Stimulated activated naive CD8-positive, alpha-beta T cell treated with anti-CD3 and anti-CD28 coated beads, Interleukin-15, Interleukin-2, amounts not matched to agents 100 ng/mL and 50 ng/mL, for 24 hours (primary cell): ENCODE measurements around the gene BAMBI.

Source experiments
- H3K27ac Mint-ChIP-seq: one replicate; pipeline ENCODE4 v1.8.0; 2021; ENCODE audit warnings: mild to moderate bottlenecking, mixed read lengths
- H3K27me3 Mint-ChIP-seq: one replicate; pipeline ENCODE4 v1.8.0; 2021; ENCODE audit warnings: mixed read lengths
- H3K36me3 Mint-ChIP-seq: one replicate; pipeline ENCODE4 v1.8.0; 2021; ENCODE audit warnings: low read depth, mixed read lengths
- H3K4me1 Mint-ChIP-seq: one replicate; pipeline ENCODE4 v1.8.0; 2021; ENCODE audit warnings: low read depth, mixed read lengths
- H3K4me3 Mint-ChIP-seq: one replicate; pipeline ENCODE4 v1.8.0; 2021; ENCODE audit warnings: mild to moderate bottlenecking, mixed read lengths
- H3K9me3 Mint-ChIP-seq: one replicate; pipeline ENCODE4 v1.8.0; 2021; ENCODE audit warnings: mixed read lengths

BAMBI gene

GRCh38 chr10:28684157-28684985 is 7.0 kb downstream of the BAMBI start:
- Mint-ChIP-seq H3K4me1 (peaks cover 18% of the 10 kb centered on the region), H3K27me3 (peaks cover 57% of the 10 kb centered on the region), H3K4me3 (no peak overlapping the region), H3K36me3 (peaks cover 4% of the 10 kb centered on the region), H3K27ac (no peak overlapping the region), H3K9me3 (no peaks in the 10 kb centered on the region)

DNA sequence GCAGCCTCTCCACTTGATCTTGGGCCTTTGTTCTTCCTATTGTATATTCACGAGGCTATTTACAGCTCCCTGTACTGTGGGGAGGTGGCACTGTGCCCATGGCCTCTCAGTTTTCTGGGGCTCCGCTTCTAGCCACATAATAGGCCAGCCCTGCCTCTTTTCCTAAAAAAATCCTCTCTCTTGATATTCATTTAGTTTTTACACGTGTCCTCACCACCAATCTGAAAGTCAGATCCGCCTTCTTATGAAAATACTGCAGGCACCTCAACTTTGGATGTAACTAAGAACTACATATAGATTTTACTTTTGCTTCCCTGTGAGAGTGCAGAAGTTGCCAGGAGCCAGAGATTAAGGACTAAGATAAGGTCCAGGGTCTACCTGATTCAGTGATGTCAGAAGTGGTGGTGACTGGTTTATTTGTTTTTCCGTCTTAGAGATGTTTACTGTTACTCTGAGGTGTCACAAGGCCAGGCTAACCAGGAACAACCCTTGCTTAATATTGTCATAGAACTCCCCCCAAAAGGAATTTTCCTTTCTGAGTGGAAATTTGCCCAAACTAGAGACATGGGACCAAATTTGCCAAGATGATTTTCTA is 7.8 kb downstream of the BAMBI start:
- Mint-ChIP-seq H3K4me3 (no peak overlapping the region), H3K36me3 (peaks cover 4% of the 10 kb centered on the region), H3K27ac (no peak overlapping the region), H3K27me3 (peaks cover 53% of the 10 kb centered on the region), H3K4me1 (peaks cover 11% of the 10 kb centered on the region), H3K9me3 (no peaks in the 10 kb centered on the region)

GRCh38 chr10:28685717-28686116 is 8.4 kb downstream of the BAMBI start:
- peaks cover 5% of the 10 kb centered on the region for H3K4me1 Mint-ChIP-seq
- H3K27ac Mint-ChIP-seq = no peak overlapping the region
- peaks cover 4% of the 10 kb centered on the region for H3K36me3 Mint-ChIP-seq
- H3K4me3 Mint-ChIP-seq = no peak overlapping the region
- H3K9me3 Mint-ChIP-seq = no peaks in the 10 kb centered on the region
- H3K27me3 Mint-ChIP-seq = peaks cover 51% of the 10 kb centered on the region

DNA sequence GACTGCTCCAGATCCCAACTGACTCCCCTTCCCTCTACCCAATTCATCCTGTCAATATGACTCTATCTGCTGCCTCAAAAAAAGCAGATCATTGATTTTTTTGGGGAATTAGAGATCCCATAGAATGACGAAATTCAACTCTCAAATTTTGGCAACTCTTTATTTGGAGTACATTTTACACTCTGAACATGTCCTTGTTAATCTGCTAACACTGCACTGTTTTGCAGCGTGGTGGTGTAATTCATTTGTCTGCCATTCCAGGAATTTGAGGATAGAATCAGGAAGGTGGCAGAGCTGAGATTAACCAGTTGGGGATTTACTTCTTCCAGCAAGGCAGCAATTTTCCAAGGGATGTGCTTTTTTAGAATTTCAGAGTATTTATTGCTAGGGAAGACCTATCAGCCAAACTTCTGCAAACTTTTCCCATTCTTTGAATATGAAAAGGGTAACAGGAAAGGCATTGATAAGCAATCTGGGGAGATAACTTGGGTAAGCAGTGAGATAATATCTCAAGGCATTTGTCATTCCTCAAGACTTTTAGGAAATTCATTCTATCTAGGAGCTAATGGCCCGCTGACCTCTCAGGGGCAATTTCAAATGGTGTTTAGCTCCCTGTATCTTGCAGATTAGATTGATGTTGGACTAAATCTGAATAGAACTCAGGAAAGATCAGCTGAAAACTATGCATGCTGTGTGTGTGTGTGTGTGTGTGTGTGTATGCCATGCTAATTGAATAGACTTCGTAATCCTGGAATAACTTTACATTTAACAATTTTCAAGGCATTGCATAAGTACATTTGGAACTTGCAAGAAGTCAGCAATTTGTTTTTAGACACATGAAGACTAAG is 9.7 kb downstream of the BAMBI start:
- H3K9me3 Mint-ChIP-seq = no peaks in the 10 kb centered on the region
- no peak overlapping the region for H3K27ac Mint-ChIP-seq
- no peaks in the 10 kb centered on the region for H3K4me1 Mint-ChIP-seq
- peaks cover 4% of the 10 kb centered on the region for H3K36me3 Mint-ChIP-seq
- H3K27me3 Mint-ChIP-seq = peaks cover 42% of the 10 kb centered on the region
- H3K4me3 Mint-ChIP-seq = no peak overlapping the region

GRCh38 chr10:28687683-28688001 is 10.3 kb downstream of the BAMBI start:
- H3K27ac Mint-ChIP-seq = no peak overlapping the region
- H3K36me3 Mint-ChIP-seq = peaks cover 4% of the 10 kb centered on the region
- H3K4me3 Mint-ChIP-seq = no peak overlapping the region
- peaks cover 40% of the 10 kb centered on the region for H3K27me3 Mint-ChIP-seq
- H3K4me1 Mint-ChIP-seq = no peaks in the 10 kb centered on the region
- H3K9me3 Mint-ChIP-seq = no peaks in the 10 kb centered on the region

GRCh38 chr10:28690545-28690944 is 13.2 kb downstream of the BAMBI start:
- Mint-ChIP-seq H3K27ac (no peak overlapping the region), H3K36me3 (no peaks in the 10 kb centered on the region), H3K4me1 (no peaks in the 10 kb centered on the region), H3K9me3 (no peaks in the 10 kb centered on the region), H3K4me3 (no peak overlapping the region), H3K27me3 (peaks cover 28% of the 10 kb centered on the region)

GRCh38 chr10:28691187-28691694 is 13.9 kb downstream of the BAMBI start:
- H3K9me3 Mint-ChIP-seq = no peaks in the 10 kb centered on the region
- no peaks in the 10 kb centered on the region for H3K36me3 Mint-ChIP-seq
- no peak overlapping the region for H3K27ac Mint-ChIP-seq
- no peaks in the 10 kb centered on the region for H3K4me1 Mint-ChIP-seq
- no peak overlapping the region for H3K4me3 Mint-ChIP-seq
- peaks cover 29% of the 10 kb centered on the region for H3K27me3 Mint-ChIP-seq

DNA sequence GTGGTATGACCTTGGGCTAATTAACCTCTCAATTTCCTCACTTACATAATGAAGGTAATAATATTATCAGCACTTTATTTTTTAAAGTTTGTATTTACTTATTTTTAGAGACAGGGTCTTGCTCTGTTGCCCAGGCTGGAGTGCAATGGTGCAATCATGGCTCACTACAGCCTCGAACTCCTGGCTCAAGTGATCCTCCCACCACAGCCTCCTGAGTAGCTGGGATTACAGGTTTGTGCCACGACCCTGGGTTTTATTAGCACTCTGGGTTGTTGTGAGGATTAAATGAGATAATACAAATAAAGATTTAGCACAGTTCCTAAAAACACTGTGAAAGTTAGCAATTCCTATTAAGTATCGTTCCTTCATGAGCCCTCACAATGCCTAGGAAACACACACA is 14.7 kb downstream of the BAMBI start:
- no peaks in the 10 kb centered on the region for H3K4me1 Mint-ChIP-seq
- H3K9me3 Mint-ChIP-seq = no peaks in the 10 kb centered on the region
- no peaks in the 10 kb centered on the region for H3K36me3 Mint-ChIP-seq
- H3K4me3 Mint-ChIP-seq = no peak overlapping the region
- no peak overlapping the region for H3K27ac Mint-ChIP-seq
- H3K27me3 Mint-ChIP-seq = peaks cover 22% of the 10 kb centered on the region

DNA sequence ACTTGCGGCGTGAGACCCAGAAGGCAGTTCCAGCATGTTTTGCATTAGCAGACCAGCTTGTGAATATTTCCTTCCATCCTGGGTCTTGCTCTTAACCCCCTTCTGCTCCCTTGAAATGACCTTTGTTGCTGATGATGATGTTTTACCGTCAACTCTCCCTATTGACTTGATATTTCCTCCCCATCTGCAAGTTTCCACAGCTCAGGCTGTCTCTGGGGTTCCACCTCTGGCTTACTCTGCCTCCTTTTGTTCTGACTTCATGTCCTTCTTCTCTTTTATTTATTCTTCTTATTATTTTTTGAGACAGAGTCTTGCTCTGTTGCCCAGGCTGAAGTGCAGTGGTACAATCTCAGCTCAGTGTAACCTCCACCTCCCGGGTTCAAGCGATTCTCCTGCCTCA is 17.2 kb downstream of the BAMBI start:
- Mint-ChIP-seq H3K4me1 (no peaks in the 10 kb centered on the region), H3K36me3 (no peaks in the 10 kb centered on the region), H3K27me3 (peaks cover 24% of the 10 kb centered on the region), H3K4me3 (no peak overlapping the region), H3K9me3 (no peaks in the 10 kb centered on the region), H3K27ac (no peak overlapping the region)

DNA sequence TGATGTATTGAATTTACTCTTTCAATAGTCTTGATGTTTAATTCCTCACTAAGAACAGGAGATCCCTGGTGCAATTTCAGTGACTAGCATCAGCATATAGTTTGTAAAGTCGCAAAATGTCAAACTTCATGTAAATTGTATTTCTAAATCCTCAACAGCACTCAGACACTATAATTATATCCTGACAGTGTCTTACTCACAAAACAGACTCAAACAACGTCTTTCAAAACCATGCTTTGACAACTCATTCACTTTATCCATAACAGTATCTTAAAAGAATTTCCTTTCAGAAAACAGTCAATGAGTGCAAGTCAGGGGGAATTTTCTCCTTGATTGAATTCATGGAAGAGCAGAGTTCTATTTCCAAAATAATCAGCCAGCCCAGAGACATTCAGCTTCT is 20.8 kb downstream of the BAMBI start:
- Mint-ChIP-seq H3K27ac (no peak overlapping the region), H3K27me3 (peaks cover 16% of the 10 kb centered on the region), H3K36me3 (no peaks in the 10 kb centered on the region), H3K4me3 (no peak overlapping the region), H3K9me3 (no peaks in the 10 kb centered on the region), H3K4me1 (no peaks in the 10 kb centered on the region)

DNA sequence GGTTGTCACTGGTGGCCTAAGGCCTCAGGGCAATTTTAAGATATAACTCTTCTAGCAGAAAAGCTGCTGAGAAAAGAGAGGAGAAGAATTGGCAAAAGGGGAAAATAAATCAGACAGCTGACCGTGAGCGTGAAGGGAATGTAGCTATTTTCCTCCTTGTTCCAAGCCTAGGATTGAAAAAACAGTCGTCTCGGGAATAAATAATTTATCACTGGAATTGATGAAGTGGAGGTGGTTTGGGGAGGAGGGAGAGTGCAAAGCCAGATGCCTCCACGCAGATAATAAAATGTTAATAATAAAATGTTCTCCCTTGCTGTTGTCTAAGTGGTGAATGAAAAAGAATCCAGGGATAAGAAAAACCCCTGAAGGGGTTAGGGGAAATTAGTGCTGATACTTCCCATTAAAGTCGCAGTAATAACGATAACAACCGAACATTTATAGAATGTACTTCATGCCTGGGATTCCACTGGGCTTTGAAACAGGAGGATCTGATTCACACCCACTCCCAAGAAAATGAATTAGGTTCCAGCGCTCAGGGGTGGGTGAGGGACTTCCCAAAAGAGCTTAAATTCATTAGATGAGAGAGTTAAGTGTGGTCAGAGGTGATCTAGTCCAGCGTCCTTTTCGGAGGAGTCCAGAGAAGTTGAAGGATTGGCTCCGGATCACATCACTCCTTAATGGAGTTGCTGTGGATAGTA is 27.3 kb downstream of the BAMBI start:
- Mint-ChIP-seq H3K27me3 (peaks cover 30% of the 10 kb centered on the region), H3K27ac (no peak overlapping the region), H3K9me3 (no peaks in the 10 kb centered on the region), H3K4me1 (no peaks in the 10 kb centered on the region), H3K4me3 (no peak overlapping the region), H3K36me3 (no peaks in the 10 kb centered on the region)

DNA sequence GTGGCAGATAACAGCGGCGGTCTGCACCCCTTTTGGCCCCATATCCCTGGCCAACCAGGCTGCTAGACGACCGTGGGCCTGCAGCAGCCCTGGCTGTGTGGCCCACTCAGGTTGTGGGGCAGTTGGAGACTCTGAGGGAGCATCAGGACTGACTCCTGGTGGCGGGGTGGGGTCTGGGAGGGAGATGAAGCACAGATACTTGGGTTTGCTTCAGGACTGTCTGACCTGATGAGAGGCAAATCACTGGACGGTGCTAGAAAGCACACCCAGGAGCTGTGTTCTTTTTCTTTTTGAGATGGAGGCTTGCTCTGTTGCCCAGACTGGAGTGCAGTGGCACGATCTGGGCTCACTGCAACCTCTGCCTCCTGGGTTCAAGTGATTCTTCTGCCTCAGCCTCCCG is 28.2 kb downstream of the BAMBI start:
- H3K4me3 Mint-ChIP-seq = no peak overlapping the region
- peaks cover 30% of the 10 kb centered on the region for H3K27me3 Mint-ChIP-seq
- H3K27ac Mint-ChIP-seq = no peak overlapping the region
- no peaks in the 10 kb centered on the region for H3K36me3 Mint-ChIP-seq
- no peaks in the 10 kb centered on the region for H3K4me1 Mint-ChIP-seq
- no peaks in the 10 kb centered on the region for H3K9me3 Mint-ChIP-seq

- H3K4me3 Mint-ChIP-seq = no peak overlapping the region
- no peaks in the 10 kb centered on the region for H3K4me1 Mint-ChIP-seq
- no peak overlapping the region for H3K27ac Mint-ChIP-seq
- no peaks in the 10 kb centered on the region for H3K9me3 Mint-ChIP-seq
- H3K36me3 Mint-ChIP-seq = no peaks in the 10 kb centered on the region
- peaks cover 25% of the 10 kb centered on the region for H3K27me3 Mint-ChIP-seq
These were observed 31.8 kb downstream of the BAMBI start for GRCh38 chr10:28709001-28709710.

DNA sequence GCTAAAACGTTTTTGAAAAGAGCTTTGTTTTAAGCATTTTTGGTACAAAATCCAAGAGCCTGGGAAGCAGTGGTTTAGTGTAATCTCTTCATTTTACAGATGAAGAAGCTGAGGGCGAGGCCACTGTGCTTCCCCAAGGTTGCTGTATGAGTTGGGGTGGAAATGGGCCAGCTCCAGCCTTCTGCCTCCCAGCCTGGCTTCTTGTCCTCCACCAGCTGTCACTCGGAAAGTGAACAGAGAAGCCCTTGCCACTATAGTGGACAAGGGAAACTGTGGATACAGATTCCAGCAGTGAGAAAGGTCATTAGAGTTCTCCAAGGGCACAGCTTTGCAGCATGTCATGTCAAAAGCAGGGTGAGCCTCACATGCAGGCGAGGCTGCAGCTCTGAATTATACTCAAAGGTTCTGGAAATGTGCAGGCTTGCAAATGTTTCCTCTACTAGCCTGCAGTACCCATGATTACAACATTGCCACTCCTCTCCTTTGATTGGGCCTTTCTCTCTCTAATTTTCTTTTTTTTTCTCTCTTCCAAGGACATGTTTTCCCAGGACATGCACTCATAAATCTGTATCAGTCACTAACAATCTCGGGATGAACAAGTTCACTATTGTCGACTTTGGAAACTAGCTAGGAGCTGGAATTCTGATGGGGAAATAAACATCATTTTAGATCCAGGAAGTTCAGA is 33.0 kb downstream of the BAMBI start:
- no peak overlapping the region for H3K27ac Mint-ChIP-seq
- H3K9me3 Mint-ChIP-seq = no peaks in the 10 kb centered on the region
- no peaks in the 10 kb centered on the region for H3K4me1 Mint-ChIP-seq
- H3K4me3 Mint-ChIP-seq = no peak overlapping the region
- H3K36me3 Mint-ChIP-seq = no peaks in the 10 kb centered on the region
- H3K27me3 Mint-ChIP-seq = peaks cover 16% of the 10 kb centered on the region
